ENCODE measurements around the gene RTP2. TPM values are rescaled to one million over a fixed set of nuclear protein-coding genes. Genes with fewer than 3 reads are reported as not detected.

Gene RTP2
- polyA plus RNA-seq, 1 experiment, result not detected

DNA sequence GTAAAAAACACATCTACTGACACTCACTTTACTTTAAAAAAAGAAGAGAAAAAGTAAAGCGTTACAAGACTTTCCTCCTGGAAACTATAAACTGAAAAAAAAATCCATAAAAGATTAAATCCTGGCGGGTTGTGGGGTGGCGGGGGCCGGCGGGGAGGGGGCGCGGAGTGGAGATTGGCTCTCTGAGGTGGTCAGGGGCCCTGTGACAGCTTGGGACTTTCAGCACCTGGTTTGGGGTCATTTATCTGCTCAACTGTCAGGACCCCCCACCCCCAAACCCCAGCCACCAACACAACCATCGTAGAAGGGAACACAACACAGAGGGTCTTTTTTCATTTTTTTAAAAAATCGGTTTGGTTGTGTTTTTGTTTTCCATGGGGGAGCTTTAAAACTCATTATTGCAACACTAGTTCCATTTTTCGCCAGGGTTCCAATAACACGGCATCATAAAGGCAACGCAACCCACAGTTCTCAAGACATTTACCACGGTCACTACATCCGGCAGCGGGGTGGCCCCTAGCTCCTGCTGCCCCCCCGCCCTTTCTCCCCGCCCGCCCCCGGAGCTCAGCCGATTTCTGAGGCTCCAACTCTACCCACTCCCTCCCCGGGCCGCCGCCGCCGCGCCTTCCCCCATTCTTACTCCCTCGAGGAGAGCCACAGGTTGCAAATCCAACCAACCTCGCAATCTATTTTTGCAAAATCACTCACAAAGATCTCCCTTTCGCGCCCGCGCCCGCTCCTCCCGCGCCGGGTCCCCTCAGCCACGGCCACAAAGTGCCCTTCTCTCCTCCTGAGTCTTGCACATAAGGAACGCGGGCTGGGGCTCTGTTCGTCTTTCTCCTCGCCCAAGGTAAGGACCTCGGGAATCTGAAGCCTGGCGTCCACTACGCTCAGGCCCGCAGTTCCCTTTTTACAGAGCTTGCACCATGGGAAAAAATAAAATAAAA, 41.1 kb upstream of the RTP2 start:
- peak overlapping the region; percentile 89 for H3K4me3 ChIP-seq (ENCODE audit: low read depth, low read length)
- peak overlapping the region; percentile 99 for H3K27ac ChIP-seq (ENCODE audit: low read depth, low read length)
- H3K9me3 ChIP-seq (ENCODE audit: control insufficient read depth, insufficient read depth, low read length), result no peaks in the 10 kb centered on the region
- POLR2A ChIA-PET, result interaction anchor here (1.0 to 2.1 kb wide), 3 partner anchors 410 to 527 kb away, joined by 3 to 4 read pairs (median 3); no protein-coding TSS in a partner anchor
- DNase-seq (ENCODE audit: low read depth, low spot score), result no peak
- CTCF ChIA-PET, result interaction anchor here (0.6 to 6.5 kb wide), 11 partner anchors 434 to 1399 kb away, joined by 3 to 96 read pairs (median 4); no protein-coding TSS in a partner anchor
- TF ChIP-seq, protein P1, sequence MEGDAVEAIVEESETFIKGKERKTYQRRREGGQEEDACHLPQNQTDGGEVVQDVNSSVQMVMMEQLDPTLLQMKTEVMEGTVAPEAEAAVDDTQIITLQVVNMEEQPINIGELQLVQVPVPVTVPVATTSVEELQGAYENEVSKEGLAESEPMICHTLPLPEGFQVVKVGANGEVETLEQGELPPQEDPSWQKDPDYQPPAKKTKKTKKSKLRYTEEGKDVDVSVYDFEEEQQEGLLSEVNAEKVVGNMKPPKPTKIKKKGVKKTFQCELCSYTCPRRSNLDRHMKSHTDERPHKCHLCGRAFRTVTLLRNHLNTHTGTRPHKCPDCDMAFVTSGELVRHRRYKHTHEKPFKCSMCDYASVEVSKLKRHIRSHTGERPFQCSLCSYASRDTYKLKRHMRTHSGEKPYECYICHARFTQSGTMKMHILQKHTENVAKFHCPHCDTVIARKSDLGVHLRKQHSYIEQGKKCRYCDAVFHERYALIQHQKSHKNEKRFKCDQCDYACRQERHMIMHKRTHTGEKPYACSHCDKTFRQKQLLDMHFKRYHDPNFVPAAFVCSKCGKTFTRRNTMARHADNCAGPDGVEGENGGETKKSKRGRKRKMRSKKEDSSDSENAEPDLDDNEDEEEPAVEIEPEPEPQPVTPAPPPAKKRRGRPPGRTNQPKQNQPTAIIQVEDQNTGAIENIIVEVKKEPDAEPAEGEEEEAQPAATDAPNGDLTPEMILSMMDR (IDR thresholded peaks at IDR 0.05; ENCODE audit: low read depth, low read length), result no peak
- no peaks in the 10 kb centered on the region for H3K27me3 ChIP-seq (ENCODE audit: control insufficient read depth, insufficient read depth, low read length)

DNA sequence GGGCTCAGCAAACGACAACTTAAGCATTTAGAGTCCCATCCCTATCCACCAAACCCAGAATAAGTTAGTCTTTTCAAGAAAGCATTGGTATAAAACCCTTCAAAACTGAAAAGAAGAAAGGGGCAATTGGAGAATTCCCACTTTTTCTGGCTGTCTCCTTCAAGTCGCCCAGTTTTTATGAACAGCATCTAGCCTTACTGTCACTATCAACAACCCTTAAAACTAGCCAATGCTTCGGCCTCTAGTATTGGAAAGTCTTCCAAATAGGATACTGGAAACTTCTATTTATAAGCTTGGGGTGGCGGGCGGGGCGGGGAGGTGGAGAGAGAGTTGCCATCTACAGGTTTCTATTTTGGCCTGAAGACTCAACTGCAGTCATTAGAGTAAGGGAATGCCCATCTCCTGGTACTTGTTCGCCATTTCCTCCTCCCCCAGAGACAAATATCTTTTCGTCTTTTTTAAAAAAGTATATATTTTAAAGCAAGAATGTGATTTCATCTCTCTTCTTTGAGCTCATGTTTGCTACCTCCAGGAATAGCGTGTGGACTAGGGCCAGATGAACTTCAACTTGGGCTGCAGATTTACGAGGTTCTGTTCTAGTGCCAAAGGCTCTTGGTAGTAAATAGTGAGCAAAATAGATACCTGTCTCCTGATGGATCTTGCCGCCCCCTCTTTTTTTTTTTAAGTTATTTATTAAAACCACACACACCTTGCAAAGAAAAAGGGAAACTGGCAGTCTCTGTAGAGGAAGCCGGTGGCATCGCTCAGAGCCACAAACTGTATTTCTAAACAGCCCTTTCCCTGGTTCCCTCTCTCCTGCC, 40.2 kb upstream of the RTP2 start:
- no peak for DNase-seq (ENCODE audit: low read depth, low spot score)
- no peaks in the 10 kb centered on the region for H3K27me3 ChIP-seq (ENCODE audit: control insufficient read depth, insufficient read depth, low read length)
- H3K9me3 ChIP-seq (ENCODE audit: control insufficient read depth, insufficient read depth, low read length), result no peaks in the 10 kb centered on the region
- ChIA-PET CTCF (interaction anchor here (0.6 to 6.5 kb wide), 8 partner anchors 464 to 1493 kb away, joined by 3 to 96 read pairs (median 4); no protein-coding TSS in a partner anchor), POLR2A (interaction anchor here (0.8 to 2.1 kb wide), 3 partner anchors 410 to 528 kb away, joined by 3 to 5 read pairs (median 4); no protein-coding TSS in a partner anchor)
- peak overlapping the region; percentile 89 for H3K4me3 ChIP-seq (ENCODE audit: low read depth, low read length)
- peak overlapping the region; percentile 47 for H3K27ac ChIP-seq (ENCODE audit: low read depth, low read length)
- TF ChIP-seq, protein P1 (IDR thresholded peaks at IDR 0.05; ENCODE audit: low read depth, low read length), result no peak

DNA sequence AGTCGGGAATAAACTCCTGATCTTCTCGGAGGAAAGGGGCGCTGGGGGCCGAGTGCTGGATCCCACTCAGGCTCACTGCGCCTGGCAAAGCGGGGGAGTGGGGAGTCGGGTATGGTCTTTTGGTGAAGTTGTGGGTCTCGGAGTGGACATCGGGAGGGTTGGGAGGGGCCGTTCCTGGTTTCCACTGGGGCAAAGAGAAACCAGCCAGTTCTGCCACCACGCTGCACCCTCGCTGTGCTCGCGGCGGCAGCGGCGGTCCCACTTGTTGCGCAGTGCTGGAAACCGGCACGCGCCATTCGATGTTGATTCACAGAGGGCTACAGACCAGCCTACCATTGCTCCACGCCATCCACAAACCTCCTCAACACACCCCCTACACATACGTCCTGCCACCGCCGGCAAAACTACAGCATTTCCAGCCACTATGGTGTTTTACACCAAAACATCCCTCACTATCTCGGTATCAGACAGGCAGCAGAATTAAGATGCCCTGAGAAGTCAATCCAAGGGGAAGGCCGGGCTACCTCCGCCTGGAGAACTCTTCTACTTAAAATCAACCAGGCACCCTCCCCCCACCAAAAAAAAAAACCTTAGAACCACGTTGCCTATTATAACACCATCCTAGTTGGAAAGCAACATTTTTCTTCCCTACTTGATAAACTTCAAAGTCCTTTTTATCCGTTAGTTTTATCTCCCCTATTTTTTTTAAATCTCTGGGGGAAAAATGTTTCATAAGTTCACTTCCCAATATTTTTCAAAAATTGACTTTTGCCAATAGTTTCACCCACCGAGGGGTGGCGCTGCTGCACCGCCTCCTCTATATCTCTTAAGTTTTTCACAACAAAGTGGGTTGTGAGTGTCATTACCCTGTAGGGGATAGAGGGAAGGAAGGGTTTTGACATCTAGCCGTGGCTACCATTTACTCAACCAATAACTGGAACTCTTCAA, 39.3 kb upstream of the RTP2 start:
- ChIA-PET CTCF (interaction anchor here (0.6 to 6.5 kb wide), 112 partner anchors 8 to 1494 kb away, joined by 3 to 314 read pairs (median 5); partner anchors contain the start of gene LPP), POLR2A (interaction anchor here (0.6 to 2.0 kb wide), 3 partner anchors 411 to 1214 kb away, joined by 3 to 8 read pairs (median 5); no protein-coding TSS in a partner anchor)
- Histone ChIP-seq H3K4me3 (ENCODE audit: low read depth, low read length) (peak overlapping the region; percentile 75), H3K27ac (ENCODE audit: low read depth, low read length) (peak overlapping the region; percentile 98), H3K9me3 (ENCODE audit: control insufficient read depth, insufficient read depth, low read length) (no peaks in the 10 kb centered on the region), H3K27me3 (ENCODE audit: control insufficient read depth, insufficient read depth, low read length) (no peaks in the 10 kb centered on the region)
- TF ChIP-seq, protein P1 (IDR thresholded peaks at IDR 0.05; ENCODE audit: low read depth, low read length), result peak; percentile 89
- no peak for DNase-seq (ENCODE audit: low read depth, low spot score)
